Measurements from ENCODE around the gene UTP25.

The UTP25 gene

GRCh38 chr1:209839875-209840546, 12.2 kb downstream of the UTP25 start:
- no peak for DNase-seq (ENCODE audit: low read depth)

GRCh38 chr1:209840611-209841010, 12.8 kb downstream of the UTP25 start:
- DNase-seq (ENCODE audit: low read depth): no peak

- DNase-seq (ENCODE audit: low read depth): no peak
Measured at GRCh38 chr1:209844695-209845407, 17.1 kb downstream of the UTP25 start.

GRCh38 chr1:209845408-209845725, 17.6 kb downstream of the UTP25 start:
- DNase-seq (ENCODE audit: low read depth): no peak

- no peak for DNase-seq (ENCODE audit: low read depth)
Measured at GRCh38 chr1:209849388-209849787, 21.6 kb downstream of the UTP25 start.

- no peak for DNase-seq (ENCODE audit: low read depth)
Measured at GRCh38 chr1:209850342-209850979, 22.7 kb downstream of the UTP25 start.

GRCh38 chr1:209853676-209854075, 25.9 kb downstream of the UTP25 start:
- DNase-seq (ENCODE audit: low read depth): no peak

GRCh38 chr1:209854196-209854595, 26.4 kb downstream of the UTP25 start:
- no peak for DNase-seq (ENCODE audit: low read depth)

GRCh38 chr1:209855006-209855405, 27.2 kb downstream of the UTP25 start:
- no peak for DNase-seq (ENCODE audit: low read depth)

- no peak for DNase-seq (ENCODE audit: low read depth)
Measured at GRCh38 chr1:209855623-209856022, 27.9 kb downstream of the UTP25 start.

- DNase-seq (ENCODE audit: low read depth): no peak
Measured at GRCh38 chr1:209858561-209859103, 30.9 kb downstream of the UTP25 start.

GRCh38 chr1:209860293-209860881, 32.6 kb downstream of the UTP25 start:
- DNase-seq (ENCODE audit: low read depth): peak; percentile 64

- DNase-seq (ENCODE audit: low read depth): no peak
Measured at GRCh38 chr1:209861242-209861641, 33.5 kb downstream of the UTP25 start.

GRCh38 chr1:209862391-209863356, 34.9 kb downstream of the UTP25 start:
- no peak for DNase-seq (ENCODE audit: low read depth)

GRCh38 chr1:209863766-209864485, 36.2 kb downstream of the UTP25 start:
- no peak for DNase-seq (ENCODE audit: low read depth)

GRCh38 chr1:209866201-209866600, 38.4 kb downstream of the UTP25 start:
- DNase-seq (ENCODE audit: low read depth): no peak

GRCh38 chr1:209869291-209870149, 41.7 kb downstream of the UTP25 start:
- no peak for DNase-seq (ENCODE audit: low read depth)

- DNase-seq (ENCODE audit: low read depth): no peak
Measured at GRCh38 chr1:209870151-209870831, 42.5 kb downstream of the UTP25 start.

GRCh38 chr1:209871006-209871405, 43.2 kb downstream of the UTP25 start:
- DNase-seq (ENCODE audit: low read depth): no peak
